SH-SY5Y (cell line): ENCODE data around the gene DDHD1.

Experiments used
- GATA2 ChIP-seq: IDR thresholded peaks from 2 replicates; pipeline ENCODE4 v1.6.1; 2011; ENCODE audit warnings: mild to moderate bottlenecking, low read depth, low read length
- GATA3 ChIP-seq: IDR thresholded peaks from 2 replicates; pipeline ENCODE4 v1.6.1; 2011; ENCODE audit warnings: low read depth, mild to moderate bottlenecking, low read length, moderate library complexity

Gene DDHD1

DNA sequence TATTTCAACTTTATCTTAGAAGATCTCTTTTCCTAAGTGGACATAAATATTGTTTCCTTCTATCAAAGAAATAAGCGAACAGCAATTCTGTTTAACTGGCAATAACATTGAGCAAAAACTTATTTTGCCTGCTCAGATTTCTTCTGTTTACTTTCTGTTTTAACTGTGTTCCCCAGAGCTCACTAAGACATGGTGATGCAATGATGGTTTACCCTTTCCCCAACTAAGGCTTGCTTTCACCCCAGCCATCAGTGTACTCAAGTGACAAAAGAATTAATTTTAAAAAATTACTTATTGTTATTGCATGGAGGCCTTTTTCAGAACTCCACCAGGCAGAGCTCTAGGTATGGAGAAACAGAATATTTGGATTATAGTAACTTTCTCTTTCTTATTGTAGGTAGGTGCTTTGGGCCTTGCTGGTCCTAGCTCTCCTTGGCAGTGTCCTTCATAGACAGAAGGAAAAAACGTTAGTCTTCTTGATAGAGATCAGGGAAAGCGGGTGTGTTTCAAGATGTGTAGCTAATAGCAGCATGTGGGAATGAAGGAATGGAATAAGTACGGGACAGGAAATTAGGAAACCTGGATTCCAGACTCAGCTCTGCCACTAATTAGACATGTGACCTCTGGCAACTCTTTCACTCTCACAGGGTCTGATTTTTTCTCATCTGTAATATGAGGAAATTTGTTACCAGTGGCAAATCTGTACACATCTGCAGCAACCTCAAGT, 14.6 kb upstream of the DDHD1 start:
- TF ChIP-seq GATA2 (no peak), GATA3 (no peak)

DNA sequence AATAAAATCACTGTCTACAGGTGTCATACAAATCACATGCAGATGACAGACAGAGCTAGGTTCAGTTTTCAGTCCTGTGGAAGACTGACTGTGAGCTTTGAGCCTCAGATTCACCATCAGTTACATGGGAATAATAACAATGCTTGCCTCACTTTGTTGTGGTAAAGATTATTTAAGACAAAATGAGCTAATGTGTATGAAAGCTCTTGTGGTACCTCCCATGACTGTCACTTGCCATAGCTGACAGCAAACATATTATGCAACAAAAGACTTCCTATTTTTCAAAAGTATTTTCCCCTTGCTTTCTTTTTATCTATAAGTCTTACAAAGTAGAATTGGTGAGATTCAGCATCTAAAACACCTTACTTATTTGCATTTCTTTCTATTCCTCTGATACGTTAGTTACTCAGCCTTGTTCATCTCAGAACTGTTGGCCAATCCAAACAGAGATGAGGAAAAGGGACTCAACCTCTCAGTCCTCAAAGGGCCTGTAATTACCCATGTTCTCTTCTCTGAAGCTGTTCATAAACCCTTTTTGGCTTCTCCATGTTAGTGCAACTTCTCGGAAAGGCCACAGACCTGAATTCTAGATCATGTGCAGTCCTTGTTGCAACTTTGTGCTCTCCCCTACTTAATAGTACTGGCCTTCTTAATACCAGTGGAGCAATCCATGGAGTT, 8.8 kb upstream of the DDHD1 start:
- TF ChIP-seq GATA3 (no peak), GATA2 (no peak)

DNA sequence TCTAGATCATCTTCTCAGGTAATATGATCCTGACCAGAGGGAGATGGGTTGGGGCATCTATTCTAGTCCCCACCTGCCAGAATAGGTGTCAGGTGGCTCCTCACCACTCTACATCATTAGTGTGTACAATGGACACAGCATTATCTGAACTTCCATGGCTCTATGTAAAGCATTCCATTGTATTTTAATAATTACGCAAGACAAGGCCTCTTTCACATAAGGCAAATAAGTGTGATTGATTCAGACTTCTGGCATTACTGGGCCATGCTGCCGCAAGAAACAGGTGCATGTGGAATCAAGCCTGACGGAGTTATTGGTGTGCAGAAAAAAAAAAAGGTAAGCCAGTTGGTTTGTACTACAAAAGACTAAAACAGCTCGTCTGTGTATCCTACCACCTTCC, 3.1 kb upstream of the DDHD1 start:
- no peak for TF ChIP-seq GATA3
- no peak for TF ChIP-seq GATA2

DNA sequence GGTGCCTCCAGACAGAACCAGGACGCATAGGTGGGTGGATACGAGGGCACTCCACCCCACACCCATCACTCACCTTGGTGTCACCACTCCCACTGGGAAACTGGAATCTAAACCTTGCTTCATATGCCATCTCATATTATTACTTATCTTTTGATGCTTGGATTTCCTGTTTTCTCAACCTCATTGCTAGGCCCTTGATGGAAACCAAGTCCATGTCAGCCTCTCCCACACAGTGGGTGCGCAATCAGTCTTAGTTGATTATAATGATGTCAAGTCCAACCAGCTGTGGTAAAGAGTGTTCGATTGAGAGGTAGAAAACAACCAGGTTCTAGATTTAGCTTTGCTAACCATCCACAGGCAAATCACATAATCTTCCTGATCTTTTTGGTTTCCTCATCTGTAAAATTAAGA, 584 bp upstream of the DDHD1 start:
- no peak for TF ChIP-seq GATA3
- TF ChIP-seq GATA2 = no peak

DNA sequence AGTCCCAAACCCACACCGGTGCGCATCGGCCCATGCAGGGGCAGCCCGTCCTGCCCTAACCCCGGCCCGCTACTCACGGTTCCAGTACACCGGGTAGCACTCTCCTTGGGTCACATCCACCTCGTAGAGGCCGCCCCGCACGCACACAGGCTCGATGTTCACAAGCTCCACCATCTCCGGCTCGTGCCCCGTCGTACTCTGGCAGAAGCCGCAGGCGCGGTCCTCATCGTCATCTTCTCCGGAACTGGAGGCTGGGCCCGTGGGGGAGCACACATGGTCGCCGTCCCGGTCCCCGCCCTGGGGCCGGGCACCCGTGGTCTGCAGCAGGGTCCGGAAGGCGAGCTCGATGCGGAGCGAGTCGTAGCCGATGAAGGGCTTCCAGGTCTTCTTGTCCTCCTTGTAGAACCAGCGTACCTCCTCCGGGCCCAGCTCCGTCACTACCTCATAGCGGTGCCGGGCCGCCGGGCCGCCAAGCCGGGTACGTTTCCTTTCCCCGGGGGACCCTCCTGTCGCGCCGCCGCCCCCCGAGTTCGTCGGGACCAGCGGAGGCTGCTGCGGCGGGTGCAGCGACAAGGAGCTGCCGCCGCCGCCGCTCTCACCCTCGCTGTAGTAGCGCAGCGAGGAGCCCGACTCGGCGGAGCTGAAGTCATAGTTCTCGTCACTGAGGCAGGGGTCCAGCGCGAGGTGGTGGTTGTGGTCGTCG, 788 bp downstream of the DDHD1 start:
- no peak for TF ChIP-seq GATA3
- TF ChIP-seq GATA2 = no peak

DNA sequence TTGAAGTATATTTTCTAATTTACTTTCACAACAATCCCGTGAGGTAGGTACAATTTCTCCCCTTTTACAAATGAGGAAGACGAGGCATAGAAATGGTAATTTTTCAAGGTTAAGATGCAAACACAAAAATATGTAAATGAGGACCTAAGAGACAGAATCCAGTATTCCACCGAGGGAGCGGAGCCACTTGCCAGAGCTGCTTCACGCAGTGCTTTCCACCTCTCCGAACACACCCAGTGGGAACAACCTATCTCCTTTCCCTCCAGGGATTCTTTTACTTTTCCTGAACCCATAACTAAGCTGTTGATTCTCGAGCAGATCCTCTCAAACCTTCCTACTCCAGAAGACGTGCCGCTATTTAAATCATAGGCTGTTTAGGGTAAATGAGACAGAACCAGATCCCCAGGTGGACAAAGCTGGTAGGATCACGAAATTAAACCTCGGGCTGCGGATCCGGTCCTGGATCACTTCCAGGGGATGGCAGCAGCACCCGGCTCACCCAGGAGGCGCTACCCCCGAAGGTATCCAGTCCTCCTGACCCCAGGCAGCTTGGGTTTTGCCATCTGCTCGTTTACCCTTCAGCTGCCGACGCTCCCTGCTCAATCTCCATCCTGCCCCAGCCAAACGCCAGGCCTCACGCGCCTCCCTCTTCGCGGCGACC, 1.5 kb downstream of the DDHD1 start:
- TF ChIP-seq GATA3 (no peak), GATA2 (no peak)

DNA sequence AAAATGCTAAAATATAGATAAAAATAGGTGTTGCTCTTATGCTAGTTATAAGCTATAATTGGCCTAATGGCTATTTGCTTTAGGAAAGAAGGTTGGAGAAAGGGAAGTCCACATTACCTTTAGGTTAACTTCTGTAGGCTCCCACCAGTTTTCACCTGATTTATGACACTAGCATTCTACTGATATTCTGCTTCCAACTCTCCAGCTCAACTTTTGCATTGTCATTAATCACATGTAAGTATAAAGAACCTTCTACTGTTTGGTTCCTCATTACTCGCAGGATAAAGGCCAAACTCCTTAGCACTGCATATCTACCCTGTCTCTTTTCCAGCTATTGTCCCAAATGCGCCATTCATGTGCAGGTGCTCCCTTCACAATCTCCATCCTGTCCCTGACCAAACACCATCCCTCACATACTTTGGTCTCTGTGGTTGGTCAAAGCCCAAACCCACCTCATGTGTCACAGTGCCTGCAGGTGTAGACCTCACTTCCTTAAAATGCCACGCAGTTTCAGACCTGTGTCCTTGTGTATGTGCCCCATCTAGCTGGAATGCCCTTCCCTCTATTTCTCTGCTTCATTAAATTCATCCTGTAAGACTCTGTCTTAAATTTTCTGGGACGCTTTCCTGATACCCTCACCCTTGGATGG, 3.3 kb downstream of the DDHD1 start:
- TF ChIP-seq GATA2 (no peak), GATA3 (no peak)

DNA sequence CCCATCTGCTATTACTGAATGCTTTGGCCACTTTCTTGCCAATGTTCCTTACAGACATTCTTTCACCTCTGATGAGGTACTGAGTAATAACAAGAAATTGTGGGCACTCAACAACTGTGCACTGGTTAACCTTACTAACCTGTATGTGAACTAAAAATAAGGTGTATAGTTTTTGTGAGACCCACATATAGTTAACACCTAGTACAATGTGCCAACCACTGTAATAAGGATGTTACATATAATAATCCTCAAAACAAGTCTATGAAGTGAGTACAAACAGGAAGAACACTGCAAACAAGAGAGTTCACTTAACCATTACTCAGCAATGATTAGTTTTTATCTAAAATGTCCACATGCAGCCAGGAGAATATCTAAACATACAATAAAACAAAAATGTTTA, 4.5 kb downstream of the DDHD1 start:
- TF ChIP-seq GATA2 = no peak
- TF ChIP-seq GATA3 = no peak

DNA sequence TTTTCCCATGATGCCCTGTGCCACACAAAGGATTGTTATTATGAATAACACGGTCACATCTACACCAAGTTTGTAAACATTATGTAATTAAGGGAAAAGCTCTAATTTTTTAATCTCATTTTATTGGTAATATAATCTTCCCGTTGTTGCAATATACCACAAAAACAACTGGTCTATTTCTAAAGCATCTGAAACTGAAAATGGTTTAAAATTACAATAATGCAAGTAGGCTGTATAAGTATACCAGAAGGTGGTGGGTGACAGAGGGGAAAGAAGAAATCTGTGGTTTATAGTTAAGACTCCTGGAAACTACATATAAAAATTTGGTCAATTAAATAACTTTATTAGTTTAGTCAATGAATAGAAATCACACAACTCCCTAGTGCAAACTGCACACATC, 5.2 kb downstream of the DDHD1 start:
- TF ChIP-seq GATA3 (no peak), GATA2 (no peak)

DNA sequence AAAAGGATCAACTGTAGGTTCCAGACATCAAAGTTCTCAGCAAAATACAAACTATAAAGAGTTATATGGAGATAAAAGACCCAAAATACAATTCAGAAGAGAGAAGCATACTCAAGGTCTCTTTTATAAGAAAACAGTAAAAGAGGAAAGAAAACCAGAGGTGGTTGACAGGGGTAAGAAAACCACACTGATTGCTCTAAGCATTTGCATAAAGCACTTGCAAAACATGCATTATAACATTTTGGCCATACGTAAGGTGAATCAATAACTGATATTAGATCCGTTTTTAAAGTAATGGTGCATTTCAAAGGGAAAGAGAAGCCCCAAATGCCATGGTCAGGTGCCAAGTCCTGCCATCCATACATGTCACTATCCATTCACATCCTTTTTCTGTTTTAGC, 5.9 kb downstream of the DDHD1 start:
- TF ChIP-seq GATA2 (no peak), GATA3 (no peak)

DNA sequence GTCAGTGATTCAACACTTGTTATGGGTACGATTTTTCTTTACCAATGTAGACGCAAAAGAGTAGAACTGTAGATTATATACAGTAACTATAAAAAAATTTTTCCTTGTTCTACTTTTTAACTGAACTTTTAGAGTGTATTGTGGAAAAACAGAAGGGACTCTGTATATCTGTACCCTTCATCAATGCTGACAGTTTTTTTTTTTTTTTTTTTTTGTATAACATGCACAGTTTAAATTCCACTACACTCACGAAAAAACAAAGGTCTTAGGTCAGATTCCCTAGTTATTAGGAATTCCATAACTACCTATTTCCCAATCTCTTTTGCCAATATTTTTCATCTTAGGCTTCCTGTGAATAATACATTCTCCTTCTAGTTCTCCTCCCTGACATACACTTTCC, 6.4 kb downstream of the DDHD1 start:
- TF ChIP-seq GATA2 (no peak), GATA3 (no peak)

DNA sequence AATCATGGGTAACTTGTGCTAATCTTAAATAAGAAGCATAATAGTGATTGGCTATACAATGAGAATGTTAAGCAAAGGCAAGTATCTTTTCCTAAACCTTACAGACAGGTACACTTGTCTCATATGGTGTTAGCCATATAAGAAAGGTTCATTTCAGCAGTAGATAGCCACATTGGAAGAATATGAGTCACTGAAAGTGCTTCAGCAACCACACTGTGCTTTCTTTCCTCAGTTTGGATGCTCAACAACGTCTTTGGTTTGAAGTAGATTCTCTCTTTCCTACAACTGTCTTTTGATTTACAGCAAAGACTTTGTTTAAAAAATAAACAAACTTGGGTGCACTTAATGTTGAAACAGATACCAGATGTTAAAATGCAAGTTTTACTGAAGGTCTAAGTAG, 8.9 kb downstream of the DDHD1 start:
- TF ChIP-seq GATA3 (no peak), GATA2 (no peak)

DNA sequence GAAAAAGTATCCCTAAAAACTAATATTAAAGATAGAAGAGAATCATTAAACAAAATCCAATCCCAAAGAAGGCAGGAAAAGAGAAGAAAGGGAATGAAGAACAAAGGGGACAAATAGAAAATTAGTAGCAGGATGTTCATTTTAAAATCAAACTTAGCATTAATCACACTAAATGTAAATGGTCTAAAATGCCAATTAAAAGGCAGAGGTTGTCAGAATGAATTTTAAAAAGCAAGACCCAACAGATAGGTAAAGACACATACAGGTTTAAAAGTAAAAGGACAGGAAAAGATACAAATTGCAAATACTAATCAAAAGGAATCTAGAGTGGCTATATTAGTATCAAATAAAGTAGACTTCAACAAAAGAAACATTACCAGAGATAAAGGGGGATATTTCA, 12.5 kb downstream of the DDHD1 start:
- TF ChIP-seq GATA2 (no peak), GATA3 (no peak)
